ENCODE results near the gene MAP2K7. TPM values are rescaled to one million over a fixed set of nuclear protein-coding genes. Genes with fewer than 3 reads are reported as not detected.
A peak's percentile ranks its signal among the peaks of the same experiment; 100 is the strongest.
"Not testable (repeated sequence)": the region's sequence is repeated elsewhere in the genome, so short reads cannot be mapped to it uniquely, and the experiment has no call there.

The MAP2K7 gene
- total RNA-seq, 1 experiment from 2014 or later: 21.1 TPM

- peak; percentile 96 for DNase-seq
- Histone ChIP-seq H3K36me3 (replicated peaks; ENCODE audit: control insufficient read depth, insufficient read depth, low read length) (peaks cover 16% of the 10 kb centered on the region), H3K27me3 (ENCODE audit: control insufficient read depth, insufficient read depth, low read length) (no peaks in the 10 kb centered on the region), H3K4me3 (ENCODE audit: insufficient read depth, low read depth, low read length) (no peak overlapping the region)
Observed at GRCh38 chr19:7928741-7929701, 25.3 kb downstream of the MAP2K7 start.

- peaks cover 16% of the 10 kb centered on the region for H3K36me3 ChIP-seq (replicated peaks; ENCODE audit: control insufficient read depth, insufficient read depth, low read length)
- H3K27me3 ChIP-seq (ENCODE audit: control insufficient read depth, insufficient read depth, low read length); H3K4me3 ChIP-seq (ENCODE audit: insufficient read depth, low read depth, low read length); DNase-seq: not testable (repeated sequence)
Observed at GRCh38 chr19:7930030-7930429, 26.4 kb downstream of the MAP2K7 start.

- peaks cover 22% of the 10 kb centered on the region for H3K36me3 ChIP-seq (replicated peaks; ENCODE audit: control insufficient read depth, insufficient read depth, low read length)
- no peak overlapping the region for H3K4me3 ChIP-seq (ENCODE audit: insufficient read depth, low read depth, low read length)
- DNase-seq: peak; percentile 20
- no peaks in the 10 kb centered on the region for H3K27me3 ChIP-seq (ENCODE audit: control insufficient read depth, insufficient read depth, low read length)
Observed at GRCh38 chr19:7930765-7931164, 27.1 kb downstream of the MAP2K7 start.

GRCh38 chr19:7931221-7932061 lies 27.8 kb downstream of the MAP2K7 start:
- Histone ChIP-seq H3K36me3 (replicated peaks; ENCODE audit: control insufficient read depth, insufficient read depth, low read length) (peaks cover 22% of the 10 kb centered on the region), H3K4me3 (ENCODE audit: insufficient read depth, low read depth, low read length) (no peak overlapping the region)
- DNase-seq: no peak

GRCh38 chr19:7932276-7932929 lies 28.7 kb downstream of the MAP2K7 start:
- Histone ChIP-seq H3K27me3 (ENCODE audit: control insufficient read depth, insufficient read depth, low read length) (no peaks in the 10 kb centered on the region), H3K36me3 (replicated peaks; ENCODE audit: control insufficient read depth, insufficient read depth, low read length) (peaks cover 26% of the 10 kb centered on the region), H3K4me3 (ENCODE audit: insufficient read depth, low read depth, low read length) (no peak overlapping the region)
- peak; percentile 30 for DNase-seq

More at GRCh38 chr19:7931221-7932061, 27.8 kb downstream of the MAP2K7 start:
- H3K27me3 ChIP-seq (ENCODE audit: control insufficient read depth, insufficient read depth, low read length): no peaks in the 10 kb centered on the region

GRCh38 chr19:7932930-7933300 lies 29.2 kb downstream of the MAP2K7 start:
- no peaks in the 10 kb centered on the region for H3K27me3 ChIP-seq (ENCODE audit: control insufficient read depth, insufficient read depth, low read length)
- no peak overlapping the region for H3K4me3 ChIP-seq (ENCODE audit: insufficient read depth, low read depth, low read length)
- peaks cover 30% of the 10 kb centered on the region for H3K36me3 ChIP-seq (replicated peaks; ENCODE audit: control insufficient read depth, insufficient read depth, low read length)
- DNase-seq: peak; percentile 30

GRCh38 chr19:7933411-7933810 lies 29.7 kb downstream of the MAP2K7 start:
- Histone ChIP-seq H3K4me3 (ENCODE audit: insufficient read depth, low read depth, low read length) (no peak overlapping the region), H3K36me3 (replicated peaks; ENCODE audit: control insufficient read depth, insufficient read depth, low read length) (peaks cover 30% of the 10 kb centered on the region), H3K27me3 (ENCODE audit: control insufficient read depth, insufficient read depth, low read length) (no peaks in the 10 kb centered on the region)
- DNase-seq: peak; percentile 80

- DNase-seq: peak; percentile 45
- Histone ChIP-seq H3K27me3 (ENCODE audit: control insufficient read depth, insufficient read depth, low read length) (no peaks in the 10 kb centered on the region), H3K4me3 (ENCODE audit: insufficient read depth, low read depth, low read length) (no peak overlapping the region), H3K36me3 (replicated peaks; ENCODE audit: control insufficient read depth, insufficient read depth, low read length) (peaks cover 30% of the 10 kb centered on the region)
Observed at GRCh38 chr19:7933828-7934725, 30.4 kb downstream of the MAP2K7 start.

- DNase-seq: no peak
Observed at GRCh38 chr19:7934766-7935165, 31.1 kb downstream of the MAP2K7 start.

GRCh38 chr19:7940841-7941240 lies 37.2 kb downstream of the MAP2K7 start:
- no peak for DNase-seq
- H3K36me3 ChIP-seq (replicated peaks; ENCODE audit: control insufficient read depth, insufficient read depth, low read length): peaks cover 16% of the 10 kb centered on the region
- no peaks in the 10 kb centered on the region for H3K27me3 ChIP-seq (ENCODE audit: control insufficient read depth, insufficient read depth, low read length)
- no peak overlapping the region for H3K4me3 ChIP-seq (ENCODE audit: insufficient read depth, low read depth, low read length)

More at GRCh38 chr19:7934766-7935165, 31.1 kb downstream of the MAP2K7 start:
- Histone ChIP-seq H3K4me3 (ENCODE audit: insufficient read depth, low read depth, low read length) (no peak overlapping the region), H3K27me3 (ENCODE audit: control insufficient read depth, insufficient read depth, low read length) (no peaks in the 10 kb centered on the region), H3K36me3 (replicated peaks; ENCODE audit: control insufficient read depth, insufficient read depth, low read length) (peaks cover 30% of the 10 kb centered on the region)

- Histone ChIP-seq H3K4me3 (ENCODE audit: insufficient read depth, low read depth, low read length) (no peak overlapping the region), H3K27me3 (ENCODE audit: control insufficient read depth, insufficient read depth, low read length) (no peaks in the 10 kb centered on the region), H3K36me3 (replicated peaks; ENCODE audit: control insufficient read depth, insufficient read depth, low read length) (peaks cover 14% of the 10 kb centered on the region)
- no peak for DNase-seq
Observed at GRCh38 chr19:7941895-7942596, 38.4 kb downstream of the MAP2K7 start.

GRCh38 chr19:7942981-7943443 lies 39.3 kb downstream of the MAP2K7 start:
- H3K27me3 ChIP-seq (ENCODE audit: control insufficient read depth, insufficient read depth, low read length): no peaks in the 10 kb centered on the region
- H3K4me3 ChIP-seq (ENCODE audit: insufficient read depth, low read depth, low read length): peak overlapping the region; percentile 91
- peaks cover 8% of the 10 kb centered on the region for H3K36me3 ChIP-seq (replicated peaks; ENCODE audit: control insufficient read depth, insufficient read depth, low read length)
- no peak for DNase-seq

Data from H7 (cell line).